BJ (cell line): ENCODE measurements around the gene KRT77. TPM values are rescaled to one million over a fixed set of nuclear protein-coding genes. Genes with fewer than 3 reads are reported as not detected.

Experiments
- CTCF ChIA-PET: fragments of 350-600 bp; formaldehyde crosslinking; extraction: SDS; loops from one replicate; lab custom pipeline; 2021; ENCODE audit warnings: antibody characterized with exemption, inconsistent platforms; lab: Yijun Ruan, JAX
- POLR2A ChIA-PET: fragments of 300-600 bp; sonication (Branson Sonifier 250); formaldehyde crosslinking; extraction: SDS; loops from one replicate; lab custom pipeline; 2021; ENCODE audit warnings: antibody characterized with exemption; lab: Charles Lee
- DNase-seq: peaks from one replicate; pipeline ENCODE4 v3.0.0-alpha.2; 2011; ENCODE audit warnings: low read depth
- H3K27me3 ChIP-seq: 2 replicates; pipeline ENCODE4 v1.6.0; 2011; ENCODE audit warnings: low read length; ENCODE audit not compliant: control insufficient read depth, insufficient read depth
- H3K36me3 ChIP-seq: 2 replicates; pipeline ENCODE4 v1.5.1; 2011; ENCODE audit warnings: low read length; ENCODE audit not compliant: control insufficient read depth, insufficient read depth
- H3K4me3 ChIP-seq: 2 replicates; pipeline ENCODE4 v1.5.1; 2011; ENCODE audit warnings: low read depth, mild to moderate bottlenecking, control low read depth, low read length
- CTCF ChIP-seq: IDR thresholded peaks from 2 replicates; pipeline ENCODE4 v1.5.1; 2011; ENCODE audit warnings: low read depth, mild to moderate bottlenecking, control low read depth, inconsistent platforms, low read length, moderate library complexity; ENCODE audit not compliant: insufficient read depth
- polyA plus RNA-seq: library from polyadenylated mRNA; depleted of rRNA; stranded (reverse); fragments of >200 nt; gene quantifications from 2 replicates; pipeline ENCODE4 v1.2.3, GENCODE V29; 2011

Gene KRT77
- polyA plus RNA-seq, 1 experiment, result not detected

GRCh38 chr12:52683575-52684300, 19.6 kb downstream of the KRT77 start:
- DNase-seq, result no peak
- Histone ChIP-seq H3K27me3 (peaks cover 17% of the 10 kb centered on the region), H3K36me3 (no peaks in the 10 kb centered on the region), H3K4me3 (no peak overlapping the region)
- TF ChIP-seq CTCF, result no peak
- ChIA-PET POLR2A (no interaction called here), CTCF (interaction anchor here (0.6 kb wide), 1 partner anchor 182 kb away, joined by 3 read pairs; no protein-coding TSS in a partner anchor)

GRCh38 chr12:52682938-52683574, 20.3 kb downstream of the KRT77 start:
- no peak overlapping the region for H3K4me3 ChIP-seq
- ChIA-PET CTCF (interaction anchor here (0.6 kb wide), 1 partner anchor 182 kb away, joined by 3 read pairs; no protein-coding TSS in a partner anchor), POLR2A (no interaction called here)
- DNase-seq, result no peak
- TF ChIP-seq CTCF, result no peak
- peaks cover 17% of the 10 kb centered on the region for H3K27me3 ChIP-seq
- no peaks in the 10 kb centered on the region for H3K36me3 ChIP-seq

GRCh38 chr12:52682381-52682660, 21.0 kb downstream of the KRT77 start:
- TF ChIP-seq CTCF, result no peak
- POLR2A ChIA-PET, result no interaction called here
- no peak for DNase-seq
- no peak overlapping the region for H3K4me3 ChIP-seq
- H3K36me3 ChIP-seq, result no peaks in the 10 kb centered on the region
- CTCF ChIA-PET, result no interaction called here
- peaks cover 13% of the 10 kb centered on the region for H3K27me3 ChIP-seq

- DNase-seq, result no peak
- Histone ChIP-seq H3K27me3 (peaks cover 14% of the 10 kb centered on the region), H3K36me3 (no peaks in the 10 kb centered on the region), H3K4me3 (no peak overlapping the region)
- CTCF ChIA-PET, result interaction anchor here (1.1 kb wide), 1 partner anchor 17 kb away, joined by 3 read pairs; no protein-coding TSS in a partner anchor
- no peak for TF ChIP-seq CTCF
- POLR2A ChIA-PET, result no interaction called here
These were observed 21.6 kb downstream of the KRT77 start for GRCh38 chr12:52681526-52682380.

- H3K4me3 ChIP-seq, result no peak within 1 kb of the TSS
- no peaks in the 10 kb centered on the region for H3K36me3 ChIP-seq
- no peak for TF ChIP-seq CTCF
- ChIA-PET POLR2A (no interaction called here), CTCF (no interaction called here)
- DNase-seq, result no peak
- peaks cover 12% of the 10 kb centered on the region for H3K27me3 ChIP-seq
These were observed 23.0 kb downstream of the KRT77 start, which contains the start of gene KRT1 for GRCh38 chr12:52680363-52680762. TSS of gene KRT1 (minus strand) at chr12:52680407. CDS start at chr12:52680348, 59 bp downstream.
